Measurements from ENCODE around the gene PAIP2. TPM values are rescaled to one million over a fixed set of nuclear protein-coding genes. Genes with fewer than 3 reads are reported as not detected.
"Not testable (repeated sequence)": the region's sequence is repeated elsewhere in the genome, so short reads cannot be mapped to it uniquely, and the experiment has no call there.

PAIP2 gene
- total RNA-seq, 2 donors from 2014 or later: 105 to 119 TPM

DNA sequence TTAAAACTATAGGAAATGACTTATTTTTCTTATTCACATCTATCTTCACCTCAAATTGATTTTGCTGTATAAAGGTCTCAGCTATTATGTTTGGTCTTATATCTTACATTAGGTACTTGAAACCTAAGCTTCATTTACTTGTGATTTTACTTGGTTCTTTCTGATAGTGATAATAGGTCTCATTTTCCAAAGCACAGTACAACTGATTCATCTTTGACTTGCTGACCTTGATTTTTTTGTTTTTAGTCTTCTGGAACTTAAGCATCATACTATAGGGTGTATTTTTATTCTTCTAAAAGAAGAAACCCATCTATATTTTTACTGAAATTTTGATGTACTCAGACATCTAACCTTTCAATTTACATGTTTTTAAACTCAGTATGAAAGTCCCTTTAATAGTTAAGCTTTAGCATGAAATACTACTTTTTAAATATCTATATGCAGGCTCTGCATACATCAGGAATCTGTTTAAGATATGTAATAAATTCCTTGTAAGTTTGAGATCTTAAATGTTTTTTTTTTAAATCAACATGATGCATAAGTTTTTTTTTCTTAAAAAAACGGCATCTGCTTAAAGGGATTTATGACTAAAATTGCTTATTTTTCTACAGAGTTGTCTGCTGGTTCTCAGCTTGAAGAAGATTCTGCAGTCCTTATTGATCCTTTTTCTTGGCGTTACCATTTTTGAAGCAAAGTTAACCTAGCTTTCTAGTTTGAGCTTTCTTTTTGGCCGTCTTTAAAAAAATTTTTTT is 34.9 kb upstream of the PAIP2 start:
- Histone ChIP-seq H3K27ac (no peak overlapping the region), H3K36me3 (no peaks in the 10 kb centered on the region), H3K4me1 (replicated peaks) (peaks cover 3% of the 10 kb centered on the region), H3K4me3 (no peak overlapping the region), H3K27me3 (replicated peaks; ENCODE audit: insufficient read depth) (no peaks in the 10 kb centered on the region), H3K9me3 (no peaks in the 10 kb centered on the region)
- no peak for DNase-seq (ENCODE audit: low spot score)
- intact Hi-C loops (cut with DNase I): no loop called here
- TF ChIP-seq POLR2AphosphoS5 (IDR thresholded peaks at IDR 0.05): no peak
- WGBS: 50% methylated on average over 3 of the region's 3 CpGs

- peaks cover 3% of the 10 kb centered on the region for H3K4me1 ChIP-seq (replicated peaks)
- no peaks in the 10 kb centered on the region for H3K9me3 ChIP-seq
- intact Hi-C loops (cut with DNase I): no loop called here
- no peak for TF ChIP-seq POLR2A (IDR thresholded peaks at IDR 0.05)
- TF ChIP-seq POLR2AphosphoS5 (IDR thresholded peaks at IDR 0.05): no peak
- no peak for TF ChIP-seq CTCF (IDR thresholded peaks at IDR 0.05)
- H3K4me3 ChIP-seq: no peak overlapping the region
- no peaks in the 10 kb centered on the region for H3K36me3 ChIP-seq
- H3K27me3 ChIP-seq (replicated peaks; ENCODE audit: insufficient read depth): no peaks in the 10 kb centered on the region
- H3K27ac ChIP-seq: no peak overlapping the region
- DNase-seq (ENCODE audit: low spot score): no peak
Observed at GRCh38 chr5:139308797-139309196, 32.9 kb upstream of the PAIP2 start.

DNA sequence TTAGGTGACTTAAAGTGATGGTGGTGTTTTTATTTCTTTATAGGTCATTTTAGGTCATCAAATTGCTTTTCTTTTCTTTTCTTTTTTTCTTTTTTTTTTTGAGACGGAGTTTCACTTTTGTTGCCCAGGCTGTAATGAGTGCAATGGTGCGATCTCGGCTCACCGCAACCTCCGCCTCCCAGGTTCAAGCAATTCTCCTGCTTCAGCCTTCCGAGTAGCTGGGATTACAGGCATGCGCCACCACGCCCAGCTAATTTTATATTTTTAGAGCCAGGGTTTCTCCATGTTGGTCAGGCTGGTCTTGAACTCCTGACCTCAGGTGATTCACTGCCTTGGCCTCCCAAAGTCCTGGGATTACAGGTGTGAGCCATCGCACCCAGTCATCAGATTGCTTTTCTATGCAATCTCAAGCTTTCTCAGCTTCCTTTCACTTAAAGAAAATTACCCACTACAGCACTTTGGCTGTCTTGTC is 30.9 kb upstream of the PAIP2 start:
- DNase-seq (ENCODE audit: low spot score); intact Hi-C loops (cut with DNase I); H3K27me3 ChIP-seq (replicated peaks; ENCODE audit: insufficient read depth); H3K27ac ChIP-seq; H3K9me3 ChIP-seq; H3K4me3 ChIP-seq; H3K36me3 ChIP-seq; H3K4me1 ChIP-seq (replicated peaks): not testable (repeated sequence)
- 90% methylated on average over 9 of the region's 9 CpGs for WGBS

- intact Hi-C loops (cut with DNase I): no loop called here
Observed at GRCh38 chr5:139312075-139312474, 29.6 kb upstream of the PAIP2 start.

DNA sequence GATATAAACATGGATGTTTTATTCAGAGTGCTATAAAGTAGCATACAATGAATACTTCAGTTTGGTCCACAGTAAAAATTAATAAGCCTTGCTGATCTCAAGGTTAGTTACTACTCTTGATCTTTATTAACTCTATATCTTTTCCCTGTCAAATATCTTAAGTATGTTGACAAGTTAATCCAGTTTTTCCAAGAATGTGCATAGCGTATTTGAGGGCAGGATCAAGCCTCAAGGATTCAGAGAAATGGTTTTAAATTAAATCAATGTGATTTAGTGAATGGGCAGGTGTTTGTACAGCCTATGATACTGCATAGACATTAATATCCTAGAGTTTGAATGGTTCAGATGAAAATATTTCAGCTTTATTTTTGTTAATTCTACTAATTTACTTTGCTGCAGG is 27.4 kb upstream of the PAIP2 start:
- no peaks in the 10 kb centered on the region for H3K4me1 ChIP-seq (replicated peaks)
- no peak for TF ChIP-seq POLR2A (IDR thresholded peaks at IDR 0.05)
- no peak for TF ChIP-seq POLR2AphosphoS5 (IDR thresholded peaks at IDR 0.05)
- no peak for TF ChIP-seq CTCF (IDR thresholded peaks at IDR 0.05)
- no peak for DNase-seq (ENCODE audit: low spot score)
- intact Hi-C loops (cut with DNase I): no loop called here
- H3K36me3 ChIP-seq: peaks cover 0 to 7% of the 10 kb centered on the region in 2 donors
- WGBS: 62% methylated on average over 1 of the region's 1 CpG
- no peaks in the 10 kb centered on the region for H3K9me3 ChIP-seq
- H3K4me3 ChIP-seq: no peak overlapping the region
- H3K27ac ChIP-seq: no peak overlapping the region
- no peaks in the 10 kb centered on the region for H3K27me3 ChIP-seq (replicated peaks; ENCODE audit: insufficient read depth)

More at GRCh38 chr5:139312075-139312474, 29.6 kb upstream of the PAIP2 start:
- no peak overlapping the region for H3K4me3 ChIP-seq
- DNase-seq (ENCODE audit: low spot score): no peak
- H3K36me3 ChIP-seq: peaks cover 0 to 5% of the 10 kb centered on the region in 2 donors
- no peaks in the 10 kb centered on the region for H3K9me3 ChIP-seq
- 77% methylated on average over 9 of the region's 9 CpGs for WGBS
- no peaks in the 10 kb centered on the region for H3K4me1 ChIP-seq (replicated peaks)
- TF ChIP-seq POLR2AphosphoS5 (IDR thresholded peaks at IDR 0.05): no peak
- TF ChIP-seq CTCF (IDR thresholded peaks at IDR 0.05): no peak
- no peak for TF ChIP-seq POLR2A (IDR thresholded peaks at IDR 0.05)
- no peak overlapping the region for H3K27ac ChIP-seq
- H3K27me3 ChIP-seq (replicated peaks; ENCODE audit: insufficient read depth): no peaks in the 10 kb centered on the region

GRCh38 chr5:139315056-139315615 is 26.5 kb upstream of the PAIP2 start:
- no peaks in the 10 kb centered on the region for H3K27me3 ChIP-seq (replicated peaks; ENCODE audit: insufficient read depth)
- H3K4me3 ChIP-seq: no peak overlapping the region
- TF ChIP-seq CTCF (IDR thresholded peaks at IDR 0.05) (no peak), POLR2A (IDR thresholded peaks at IDR 0.05) (no peak), POLR2AphosphoS5 (IDR thresholded peaks at IDR 0.05) (no peak)
- peaks cover 0 to 7% of the 10 kb centered on the region in 2 donors for H3K36me3 ChIP-seq
- H3K4me1 ChIP-seq (replicated peaks): no peaks in the 10 kb centered on the region
- no peak for DNase-seq (ENCODE audit: low spot score)
- WGBS: 85% methylated on average over 3 of the region's 3 CpGs
- intact Hi-C loops (cut with DNase I): no loop called here
- no peak overlapping the region for H3K27ac ChIP-seq
- H3K9me3 ChIP-seq: no peaks in the 10 kb centered on the region

All from prostate gland (tissue), 2 donors.